ENCODE results near the gene RPTOR.

- TF ChIP-seq MYC (IDR thresholded peaks at IDR 0.05; ENCODE audit: low read depth, low read length): no peak
- TF ChIP-seq EZH2 (IDR thresholded peaks at IDR 0.05; ENCODE audit: borderline replicate concordance, low read depth, low read length, severe bottlenecking): no peak
- TF ChIP-seq, protein P1, sequence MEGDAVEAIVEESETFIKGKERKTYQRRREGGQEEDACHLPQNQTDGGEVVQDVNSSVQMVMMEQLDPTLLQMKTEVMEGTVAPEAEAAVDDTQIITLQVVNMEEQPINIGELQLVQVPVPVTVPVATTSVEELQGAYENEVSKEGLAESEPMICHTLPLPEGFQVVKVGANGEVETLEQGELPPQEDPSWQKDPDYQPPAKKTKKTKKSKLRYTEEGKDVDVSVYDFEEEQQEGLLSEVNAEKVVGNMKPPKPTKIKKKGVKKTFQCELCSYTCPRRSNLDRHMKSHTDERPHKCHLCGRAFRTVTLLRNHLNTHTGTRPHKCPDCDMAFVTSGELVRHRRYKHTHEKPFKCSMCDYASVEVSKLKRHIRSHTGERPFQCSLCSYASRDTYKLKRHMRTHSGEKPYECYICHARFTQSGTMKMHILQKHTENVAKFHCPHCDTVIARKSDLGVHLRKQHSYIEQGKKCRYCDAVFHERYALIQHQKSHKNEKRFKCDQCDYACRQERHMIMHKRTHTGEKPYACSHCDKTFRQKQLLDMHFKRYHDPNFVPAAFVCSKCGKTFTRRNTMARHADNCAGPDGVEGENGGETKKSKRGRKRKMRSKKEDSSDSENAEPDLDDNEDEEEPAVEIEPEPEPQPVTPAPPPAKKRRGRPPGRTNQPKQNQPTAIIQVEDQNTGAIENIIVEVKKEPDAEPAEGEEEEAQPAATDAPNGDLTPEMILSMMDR (IDR thresholded peaks at IDR 0.05; ENCODE audit: extremely low read depth in 1 of 2, insufficient read depth in 1 of 2, low read depth in 1 of 2, low read length in 2 of 2): no peak
- TF ChIP-seq POLR2A (IDR thresholded peaks at IDR 0.05; ENCODE audit: low read depth, low read length): no peak
- TF ChIP-seq, protein P2, sequence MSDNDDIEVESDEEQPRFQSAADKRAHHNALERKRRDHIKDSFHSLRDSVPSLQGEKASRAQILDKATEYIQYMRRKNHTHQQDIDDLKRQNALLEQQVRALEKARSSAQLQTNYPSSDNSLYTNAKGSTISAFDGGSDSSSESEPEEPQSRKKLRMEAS (IDR thresholded peaks at IDR 0.05; ENCODE audit: insufficient read depth, insufficient read length): no peak
- no peak for TF ChIP-seq JUN (IDR thresholded peaks at IDR 0.05; ENCODE audit: borderline replicate concordance, insufficient read depth, insufficient read length, low read depth)
- TF ChIP-seq POLR2AphosphoS5 (IDR thresholded peaks at IDR 0.05; ENCODE audit: insufficient read depth, low read depth, low read length): no peak
Measured at GRCh38 chr17:80501741-80502577, 42.7 kb upstream of the RPTOR start.

All from endothelial cell of umbilical vein (primary cell).